ENCODE measurements around the gene PHACTR3.

- no peak for TF ChIP-seq EZH2phosphoT487 (IDR thresholded peaks at IDR 0.05; ENCODE audit: low read length)
- TF ChIP-seq CTCF (IDR thresholded peaks at IDR 0.05; ENCODE audit: low read length) = no peak
These were observed 171.3 kb downstream of the PHACTR3 start for GRCh38 chr20:59775687-59776055.

Data from MM.1S (cell line).